ENCODE measurements around the gene METTL17.
"Not testable (repeated sequence)": the region's sequence is repeated elsewhere in the genome, so short reads cannot be mapped to it uniquely, and the experiment has no call there.

The METTL17 gene

GRCh38 chr14:20998674-20999366, 9.0 kb downstream of the METTL17 start, which contains the start of gene SLC39A2:
Gene SLC39A2 (plus strand): TSS chr14:20999293. CDS start chr14:20999447, 154 bp downstream.
- TF ChIP-seq POLR2AphosphoS5 (IDR thresholded peaks at IDR 0.05; ENCODE audit: low read depth, low read length), result no peak
- TF ChIP-seq POLR2A (IDR thresholded peaks at IDR 0.05; ENCODE audit: low read depth, low read length), result no peak
- TF ChIP-seq TAF1 (IDR thresholded peaks at IDR 0.05; ENCODE audit: borderline replicate concordance, low read depth, low read length), result no peak
- FAIRE-seq (no peak), DNase-seq (ENCODE audit: insufficient read length) (no peak)

DNA sequence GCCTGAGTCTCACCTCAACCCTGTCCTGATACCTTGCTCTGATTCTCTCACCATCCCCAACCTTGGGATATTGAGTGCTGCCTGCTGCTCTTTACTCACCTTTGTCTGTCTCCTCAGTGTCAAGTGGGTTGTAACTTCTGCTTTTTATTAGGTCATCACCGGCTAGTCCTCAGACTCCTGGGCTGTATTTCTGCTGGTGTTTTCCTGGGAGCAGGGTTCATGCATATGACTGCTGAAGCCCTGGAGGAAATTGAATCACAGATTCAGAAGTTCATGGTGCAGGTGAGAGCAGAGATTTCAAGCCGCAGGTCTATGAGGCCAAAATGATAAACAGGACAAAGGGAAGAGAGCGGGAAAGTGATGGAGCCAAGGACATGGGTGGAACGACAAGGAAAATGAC, 9.8 kb downstream of the METTL17 start:
- DNase-seq (ENCODE audit: insufficient read length) (no peak), FAIRE-seq (no peak)
- TF ChIP-seq TAF1 (IDR thresholded peaks at IDR 0.05; ENCODE audit: borderline replicate concordance, low read depth, low read length) (no peak), POLR2AphosphoS5 (IDR thresholded peaks at IDR 0.05; ENCODE audit: low read depth, low read length) (no peak), POLR2A (IDR thresholded peaks at IDR 0.05; ENCODE audit: low read depth, low read length) (no peak)

DNA sequence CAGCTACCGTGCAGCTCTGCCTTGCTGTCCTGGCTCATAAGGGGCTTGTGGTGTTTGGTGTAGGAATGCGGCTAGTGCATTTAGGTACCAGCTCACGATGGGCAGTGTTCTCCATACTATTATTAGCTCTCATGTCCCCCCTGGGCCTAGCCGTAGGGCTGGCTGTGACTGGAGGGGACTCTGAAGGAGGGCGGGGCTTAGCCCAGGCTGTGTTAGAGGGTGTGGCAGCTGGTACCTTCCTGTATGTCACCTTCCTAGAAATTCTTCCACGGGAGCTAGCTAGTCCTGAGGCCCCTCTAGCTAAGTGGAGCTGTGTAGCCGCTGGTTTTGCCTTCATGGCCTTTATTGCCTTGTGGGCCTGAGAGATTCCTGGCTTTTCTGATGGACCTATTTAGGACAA, 11.4 kb downstream of the METTL17 start:
- TF ChIP-seq TAF1 (IDR thresholded peaks at IDR 0.05; ENCODE audit: borderline replicate concordance, low read depth, low read length) (no peak), POLR2AphosphoS5 (IDR thresholded peaks at IDR 0.05; ENCODE audit: low read depth, low read length) (no peak), POLR2A (IDR thresholded peaks at IDR 0.05; ENCODE audit: low read depth, low read length) (no peak)
- DNase-seq (ENCODE audit: insufficient read length), result no peak
- FAIRE-seq, result no peak

DNA sequence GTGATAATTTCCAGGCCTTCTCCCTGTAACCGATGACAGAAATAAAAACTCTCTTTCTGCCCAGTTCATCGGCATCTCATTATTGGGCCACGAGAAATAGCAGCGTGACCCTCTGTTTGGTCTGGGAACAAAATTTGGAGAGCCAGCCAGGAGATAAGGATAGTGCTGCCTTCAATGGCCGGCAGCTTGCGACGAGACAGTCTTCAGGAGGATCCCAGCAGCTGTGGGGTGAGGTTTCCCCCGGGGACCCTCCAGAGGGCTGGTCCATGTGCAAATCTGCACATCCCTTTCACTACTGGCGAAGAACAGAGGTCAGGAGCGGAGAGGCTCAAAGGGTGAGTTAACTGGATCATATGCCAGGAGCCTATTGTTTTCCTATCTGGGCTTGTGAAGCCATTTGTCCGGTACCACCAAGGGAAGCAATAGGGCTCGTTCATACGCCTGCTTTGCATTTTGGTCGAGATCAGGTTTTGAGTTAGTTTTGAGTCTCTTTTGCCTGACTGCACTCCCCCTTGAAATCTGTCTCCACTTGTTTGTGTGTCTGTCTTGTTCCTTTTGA, 14.1 kb downstream of the METTL17 start:
- no peak for TF ChIP-seq POLR2A (IDR thresholded peaks at IDR 0.05; ENCODE audit: low read depth, low read length)
- TF ChIP-seq POLR2AphosphoS5 (IDR thresholded peaks at IDR 0.05; ENCODE audit: low read depth, low read length), result no peak
- TF ChIP-seq TAF1 (IDR thresholded peaks at IDR 0.05; ENCODE audit: borderline replicate concordance, low read depth, low read length), result no peak
- FAIRE-seq (no peak), DNase-seq (ENCODE audit: insufficient read length) (no peak)

DNA sequence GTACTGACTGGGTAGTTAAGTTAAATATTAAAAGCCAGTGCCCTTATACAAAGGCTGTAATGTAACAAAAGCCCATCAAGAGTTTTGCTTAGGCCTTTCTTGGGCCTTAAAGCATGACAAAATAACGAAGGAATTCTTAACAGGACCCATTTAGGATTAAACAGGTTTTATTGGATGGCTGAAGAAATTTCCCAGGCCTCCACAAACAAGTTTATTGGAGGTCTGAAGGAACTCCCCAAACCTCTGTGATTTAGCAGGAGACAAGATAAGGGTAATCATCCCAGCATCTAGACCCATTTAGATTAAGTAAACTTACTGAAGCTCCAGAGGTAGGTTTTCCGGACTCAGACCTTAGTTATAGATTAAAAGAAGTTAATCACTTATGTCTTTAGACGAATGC, 19.9 kb downstream of the METTL17 start:
- DNase-seq (ENCODE audit: insufficient read length); FAIRE-seq: not testable (repeated sequence)

- TF ChIP-seq POLR2AphosphoS5 (IDR thresholded peaks at IDR 0.05; ENCODE audit: low read depth, low read length) (no peak), POLR2A (IDR thresholded peaks at IDR 0.05; ENCODE audit: low read depth, low read length) (no peak), TAF1 (IDR thresholded peaks at IDR 0.05; ENCODE audit: borderline replicate concordance, low read depth, low read length) (no peak)
- DNase-seq (ENCODE audit: insufficient read length) (no peak), FAIRE-seq (no peak)
Observed at GRCh38 chr14:21011136-21011535, 21.4 kb downstream of the METTL17 start.

DNA sequence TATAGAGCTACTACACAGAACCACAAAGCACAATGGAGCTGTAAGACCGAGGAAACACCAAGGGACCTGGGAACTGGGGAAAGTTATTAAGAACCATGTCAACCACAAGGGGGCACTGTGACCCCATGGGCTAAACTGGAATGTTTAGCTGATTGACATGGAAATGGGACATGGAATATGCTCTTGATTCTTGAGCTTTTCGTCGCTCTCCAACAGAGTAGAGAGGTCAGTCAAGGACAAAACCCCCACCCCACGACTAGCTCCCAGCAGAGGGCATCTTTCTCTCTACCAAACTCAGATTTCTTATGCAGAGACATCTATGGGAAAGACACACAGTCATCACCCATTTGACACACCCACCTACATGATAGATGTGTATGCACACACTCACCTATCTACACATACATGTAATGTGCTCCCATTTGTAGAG, 25.0 kb downstream of the METTL17 start:
- FAIRE-seq (peak; percentile 63), DNase-seq (ENCODE audit: insufficient read length) (no peak)
- no peak for TF ChIP-seq POLR2A (IDR thresholded peaks at IDR 0.05; ENCODE audit: low read depth, low read length)
- TF ChIP-seq POLR2AphosphoS5 (IDR thresholded peaks at IDR 0.05; ENCODE audit: low read depth, low read length), result no peak
- no peak for TF ChIP-seq TAF1 (IDR thresholded peaks at IDR 0.05; ENCODE audit: borderline replicate concordance, low read depth, low read length)

DNA sequence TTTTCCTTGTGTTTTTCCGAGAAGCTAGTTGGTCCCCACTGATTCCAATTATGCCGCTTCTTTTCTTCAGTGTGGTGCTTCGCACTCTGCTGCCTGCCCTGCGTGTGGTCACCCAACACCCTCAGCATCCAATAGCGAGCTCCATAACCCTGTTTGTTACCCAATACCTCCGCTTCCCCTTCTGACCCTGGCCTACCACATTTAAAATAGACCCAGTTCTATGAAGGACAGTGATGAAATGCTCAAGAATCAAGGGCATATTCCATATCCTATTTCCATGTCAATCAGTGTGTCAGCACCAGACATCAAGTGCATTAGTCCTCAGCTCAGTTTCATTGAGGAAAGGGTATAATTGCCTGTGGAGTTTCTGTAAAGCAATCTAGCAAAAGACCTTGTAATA, 25.5 kb downstream of the METTL17 start:
- DNase-seq (ENCODE audit: insufficient read length) (no peak), FAIRE-seq (no peak)
- TF ChIP-seq TAF1 (IDR thresholded peaks at IDR 0.05; ENCODE audit: borderline replicate concordance, low read depth, low read length) (no peak), POLR2AphosphoS5 (IDR thresholded peaks at IDR 0.05; ENCODE audit: low read depth, low read length) (no peak), POLR2A (IDR thresholded peaks at IDR 0.05; ENCODE audit: low read depth, low read length) (no peak)

DNA sequence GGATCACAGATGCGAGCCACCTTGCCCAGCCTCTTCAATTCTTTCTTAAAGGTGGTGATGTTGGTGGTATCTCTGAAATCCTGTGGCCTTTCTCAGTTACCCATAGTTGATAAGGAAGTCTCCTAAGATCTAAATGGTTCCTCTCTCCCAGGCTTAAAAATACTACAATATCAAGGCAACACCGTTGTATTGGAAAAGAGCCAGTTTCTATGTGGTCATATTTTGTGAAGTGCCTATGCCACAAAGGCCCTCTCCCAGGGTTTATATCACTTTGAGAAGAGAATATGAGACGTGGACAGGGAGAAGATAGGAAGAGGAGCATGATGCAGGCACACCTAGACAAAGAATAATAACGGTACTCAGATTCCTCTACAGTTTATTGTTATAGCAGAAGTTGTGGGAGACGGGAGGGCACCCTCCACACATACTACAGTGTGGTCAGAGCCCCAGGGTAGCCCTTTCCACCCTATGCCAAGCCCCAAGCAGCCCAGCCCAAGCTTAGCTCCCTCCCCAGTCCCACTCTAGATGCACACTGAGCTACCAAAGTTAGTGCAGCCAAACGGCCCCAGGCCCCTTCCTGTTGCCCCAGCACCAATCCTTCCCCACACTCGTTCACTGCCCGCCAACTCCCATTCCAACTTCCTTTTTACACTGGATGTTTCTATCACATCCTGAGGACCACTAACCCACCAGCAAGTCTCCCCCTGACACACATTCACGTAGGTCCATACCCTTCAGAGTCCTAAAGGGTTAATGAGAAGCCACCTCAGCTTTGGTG, 26.8 kb downstream of the METTL17 start:
- DNase-seq (ENCODE audit: insufficient read length) (no peak), FAIRE-seq (no peak)
- TF ChIP-seq POLR2AphosphoS5 (IDR thresholded peaks at IDR 0.05; ENCODE audit: low read depth, low read length) (no peak), TAF1 (IDR thresholded peaks at IDR 0.05; ENCODE audit: borderline replicate concordance, low read depth, low read length) (no peak), POLR2A (IDR thresholded peaks at IDR 0.05; ENCODE audit: low read depth, low read length) (no peak)

DNA sequence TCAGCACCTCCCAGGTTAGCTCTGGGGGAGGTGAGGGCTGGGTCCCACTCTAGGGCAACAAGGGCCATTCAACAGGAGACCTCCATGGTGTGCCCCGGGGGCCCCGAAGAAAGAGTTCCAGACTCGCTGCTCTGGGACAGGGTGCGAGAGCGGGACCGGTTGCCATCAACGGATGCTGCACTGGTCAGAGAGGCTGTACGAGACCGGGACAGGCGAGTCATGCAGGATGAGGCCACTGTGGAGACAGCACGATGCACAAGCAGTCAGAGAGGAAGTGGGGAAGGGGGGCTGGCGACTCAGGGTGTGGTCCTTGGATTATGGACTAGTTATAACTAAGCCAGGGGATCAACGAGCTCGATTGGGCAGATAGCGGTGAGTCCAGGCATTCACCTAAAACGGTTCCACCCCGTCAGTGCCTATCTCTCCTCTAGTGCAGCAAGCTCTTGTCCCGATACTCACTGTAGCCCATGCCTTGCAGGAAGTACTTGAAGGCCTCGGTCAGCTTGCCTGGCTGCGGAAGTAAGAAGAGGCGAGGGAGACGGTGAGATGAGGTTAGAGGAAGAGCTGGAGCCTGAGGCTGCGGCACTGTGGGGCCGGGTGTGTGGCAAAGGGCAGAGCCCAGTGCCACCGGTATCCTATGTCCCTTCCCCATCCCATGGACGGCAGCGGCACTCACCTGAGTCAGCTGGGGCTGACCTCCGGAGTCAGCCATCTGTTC, 27.9 kb downstream of the METTL17 start:
- TF ChIP-seq POLR2A (IDR thresholded peaks at IDR 0.05; ENCODE audit: low read depth, low read length), result no peak
- no peak for TF ChIP-seq POLR2AphosphoS5 (IDR thresholded peaks at IDR 0.05; ENCODE audit: low read depth, low read length)
- TF ChIP-seq TAF1 (IDR thresholded peaks at IDR 0.05; ENCODE audit: borderline replicate concordance, low read depth, low read length), result no peak
- DNase-seq (ENCODE audit: insufficient read length), result no peak
- FAIRE-seq, result no peak

DNA sequence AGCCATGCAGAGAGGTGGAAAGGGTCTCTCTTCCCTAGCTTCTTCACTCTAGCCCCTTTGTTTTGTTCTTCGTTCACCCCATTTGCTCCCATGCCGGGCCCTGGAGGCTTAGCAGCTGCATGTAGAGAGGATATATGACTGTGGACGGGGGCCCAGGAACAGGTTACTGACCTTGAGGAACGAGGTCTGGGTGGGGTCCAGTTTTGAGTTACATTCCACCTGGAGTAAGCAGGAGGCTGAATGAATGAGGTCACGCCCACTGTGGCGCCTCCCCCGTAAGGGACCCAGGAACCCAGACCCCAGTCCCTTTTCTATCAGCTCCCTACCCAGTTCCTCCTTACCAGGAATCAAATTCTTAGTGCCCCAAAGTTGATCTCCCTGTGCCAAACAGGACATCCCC, 28.5 kb downstream of the METTL17 start:
- no peak for DNase-seq (ENCODE audit: insufficient read length)
- no peak for FAIRE-seq
- no peak for TF ChIP-seq POLR2A (IDR thresholded peaks at IDR 0.05; ENCODE audit: low read depth, low read length)
